Measurements from ENCODE around the gene WDR5B.

WDR5B gene

DNA sequence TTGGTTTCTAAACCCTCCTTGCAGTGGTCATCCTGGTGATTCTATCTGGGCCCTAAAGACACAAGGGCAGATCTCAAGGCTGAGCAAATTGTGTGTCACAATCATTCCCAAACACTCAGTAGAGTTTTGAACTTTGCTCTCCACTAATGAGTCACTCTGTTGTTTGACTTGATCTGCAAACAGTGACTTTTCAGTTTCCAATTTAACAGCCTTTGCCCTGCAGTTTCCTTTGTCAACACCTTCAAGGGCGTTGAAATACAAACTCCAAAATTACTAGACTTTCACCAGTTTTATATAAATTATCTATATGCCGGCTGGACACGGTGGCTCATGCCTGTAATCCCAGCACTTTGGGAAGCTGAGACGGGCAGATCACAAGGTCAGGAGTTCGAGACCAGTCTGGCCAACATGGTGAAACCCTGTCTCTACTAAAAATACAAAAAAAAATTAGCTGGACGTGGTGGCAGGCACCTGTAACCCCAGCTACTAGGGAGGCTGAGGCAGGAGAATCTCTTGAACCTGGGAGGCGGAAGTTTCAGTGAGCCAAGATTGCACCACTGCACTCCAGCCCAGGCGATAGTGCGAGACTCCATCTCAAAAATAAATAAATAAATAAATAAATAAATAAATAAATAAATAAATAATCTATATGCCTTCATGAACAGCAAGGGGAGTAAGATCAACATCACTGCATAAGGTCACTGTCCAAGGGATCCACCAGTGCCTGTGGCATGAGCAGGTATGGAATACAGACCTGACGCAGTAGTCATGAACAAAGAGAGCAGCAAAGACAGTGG, 50.1 kb downstream of the WDR5B start:
- peak; percentile 21 for DNase-seq (ENCODE audit: low spot score)

- no peak for DNase-seq (ENCODE audit: low spot score)
Observed at GRCh38 chr3:122365073-122365472, 50.8 kb downstream of the WDR5B start.

GRCh38 chr3:122364490-122364889, 51.4 kb downstream of the WDR5B start:
- DNase-seq (ENCODE audit: low spot score), result no peak

Data from AG20443 (cell line).